ENCODE results near the gene DYNC1I1. TPM values are rescaled to one million over a fixed set of nuclear protein-coding genes. Genes with fewer than 3 reads are reported as not detected.

The DYNC1I1 gene
- total RNA-seq, 1 experiment from 2014 or later = not detected

- ChIA-PET POLR2A (no interaction called here), CTCF (no interaction called here)
- no peak for TF ChIP-seq CTCF (IDR thresholded peaks at IDR 0.05; ENCODE audit: unreplicated experiment)
- DNase-seq (ENCODE audit: unreplicated experiment) = no peak
- Mint-ChIP-seq H3K4me1 (ENCODE audit: insufficient read depth, unreplicated experiment) (no peaks in the 10 kb centered on the region), H3K27me3 (ENCODE audit: insufficient read depth, unreplicated experiment) (peaks cover 81% of the 10 kb centered on the region), H3K9me3 (ENCODE audit: unreplicated experiment) (no peaks in the 10 kb centered on the region), H3K4me3 (ENCODE audit: unreplicated experiment) (no peak overlapping the region), H3K27ac (ENCODE audit: low read depth, unreplicated experiment) (no peak overlapping the region), H3K36me3 (ENCODE audit: insufficient read depth, unreplicated experiment) (no peaks in the 10 kb centered on the region)
- BruUV-seq (replicated peaks) = no TSS peak
- intact Hi-C loops (cut with micrococcal nuclease) = no loop called here
These were observed 225.3 kb downstream of the DYNC1I1 start for GRCh38 chr7:95997632-95998031.

GRCh38 chr7:95999481-95999880 is 227.1 kb downstream of the DYNC1I1 start:
- H3K4me1 Mint-ChIP-seq (ENCODE audit: insufficient read depth, unreplicated experiment) = no peaks in the 10 kb centered on the region
- no peaks in the 10 kb centered on the region for H3K9me3 Mint-ChIP-seq (ENCODE audit: unreplicated experiment)
- H3K27me3 Mint-ChIP-seq (ENCODE audit: insufficient read depth, unreplicated experiment) = peaks cover 83% of the 10 kb centered on the region
- DNase-seq (ENCODE audit: unreplicated experiment) = no peak
- no peak overlapping the region for H3K27ac Mint-ChIP-seq (ENCODE audit: low read depth, unreplicated experiment)
- ChIA-PET CTCF (interaction anchor here (0.7 kb wide), 1 partner anchor 82 kb away, joined by 3 read pairs; no protein-coding TSS in a partner anchor), POLR2A (interaction anchor here (0.6 kb wide), 1 partner anchor 255 kb away, joined by 3 read pairs; no protein-coding TSS in a partner anchor)
- intact Hi-C loops (cut with micrococcal nuclease) = no loop called here
- H3K36me3 Mint-ChIP-seq (ENCODE audit: insufficient read depth, unreplicated experiment) = no peaks in the 10 kb centered on the region
- no peak overlapping the region for H3K4me3 Mint-ChIP-seq (ENCODE audit: unreplicated experiment)
- BruUV-seq (replicated peaks) = no TSS peak
- TF ChIP-seq CTCF (IDR thresholded peaks at IDR 0.05; ENCODE audit: unreplicated experiment) = no peak

GRCh38 chr7:96004578-96004977 is 232.2 kb downstream of the DYNC1I1 start:
- Mint-ChIP-seq H3K4me3 (ENCODE audit: unreplicated experiment) (no peak overlapping the region), H3K9me3 (ENCODE audit: unreplicated experiment) (no peaks in the 10 kb centered on the region), H3K4me1 (ENCODE audit: insufficient read depth, unreplicated experiment) (no peaks in the 10 kb centered on the region), H3K27me3 (ENCODE audit: insufficient read depth, unreplicated experiment) (peaks cover 83% of the 10 kb centered on the region), H3K36me3 (ENCODE audit: insufficient read depth, unreplicated experiment) (no peaks in the 10 kb centered on the region), H3K27ac (ENCODE audit: low read depth, unreplicated experiment) (no peak overlapping the region)
- TF ChIP-seq CTCF (IDR thresholded peaks at IDR 0.05; ENCODE audit: unreplicated experiment) = no peak
- no TSS peak for BruUV-seq (replicated peaks)
- intact Hi-C loops (cut with micrococcal nuclease) = no loop called here
- POLR2A ChIA-PET = no interaction called here
- DNase-seq (ENCODE audit: unreplicated experiment) = no peak
- CTCF ChIA-PET = interaction anchor here (0.5 to 2.4 kb wide), 2 partner anchors 10 to 757 kb away, joined by 3 to 5 read pairs; no protein-coding TSS in a partner anchor

GRCh38 chr7:96005271-96005670 is 232.9 kb downstream of the DYNC1I1 start:
- intact Hi-C loops (cut with micrococcal nuclease) = no loop called here
- TF ChIP-seq CTCF (IDR thresholded peaks at IDR 0.05; ENCODE audit: unreplicated experiment) = no peak
- no peaks in the 10 kb centered on the region for H3K9me3 Mint-ChIP-seq (ENCODE audit: unreplicated experiment)
- ChIA-PET POLR2A (interaction anchor here (0.6 kb wide), 1 partner anchor 26 kb away, joined by 3 read pairs; no protein-coding TSS in a partner anchor), CTCF (interaction anchor here (2.4 kb wide), 1 partner anchor 9 kb away, joined by 5 read pairs; no protein-coding TSS in a partner anchor)
- DNase-seq (ENCODE audit: unreplicated experiment) = no peak
- H3K4me1 Mint-ChIP-seq (ENCODE audit: insufficient read depth, unreplicated experiment) = no peaks in the 10 kb centered on the region
- BruUV-seq (replicated peaks) = no TSS peak
- H3K27ac Mint-ChIP-seq (ENCODE audit: low read depth, unreplicated experiment) = no peak overlapping the region
- peaks cover 83% of the 10 kb centered on the region for H3K27me3 Mint-ChIP-seq (ENCODE audit: insufficient read depth, unreplicated experiment)
- no peak overlapping the region for H3K4me3 Mint-ChIP-seq (ENCODE audit: unreplicated experiment)
- H3K36me3 Mint-ChIP-seq (ENCODE audit: insufficient read depth, unreplicated experiment) = no peaks in the 10 kb centered on the region

All from MCF 10A (cell line).